ENCODE measurements around the gene PCGF3. TPM values are rescaled to one million over a fixed set of nuclear protein-coding genes. Genes with fewer than 3 reads are reported as not detected.

The PCGF3 gene
- total RNA-seq, 1 experiment from 2014 or later = 66.3 TPM

DNA sequence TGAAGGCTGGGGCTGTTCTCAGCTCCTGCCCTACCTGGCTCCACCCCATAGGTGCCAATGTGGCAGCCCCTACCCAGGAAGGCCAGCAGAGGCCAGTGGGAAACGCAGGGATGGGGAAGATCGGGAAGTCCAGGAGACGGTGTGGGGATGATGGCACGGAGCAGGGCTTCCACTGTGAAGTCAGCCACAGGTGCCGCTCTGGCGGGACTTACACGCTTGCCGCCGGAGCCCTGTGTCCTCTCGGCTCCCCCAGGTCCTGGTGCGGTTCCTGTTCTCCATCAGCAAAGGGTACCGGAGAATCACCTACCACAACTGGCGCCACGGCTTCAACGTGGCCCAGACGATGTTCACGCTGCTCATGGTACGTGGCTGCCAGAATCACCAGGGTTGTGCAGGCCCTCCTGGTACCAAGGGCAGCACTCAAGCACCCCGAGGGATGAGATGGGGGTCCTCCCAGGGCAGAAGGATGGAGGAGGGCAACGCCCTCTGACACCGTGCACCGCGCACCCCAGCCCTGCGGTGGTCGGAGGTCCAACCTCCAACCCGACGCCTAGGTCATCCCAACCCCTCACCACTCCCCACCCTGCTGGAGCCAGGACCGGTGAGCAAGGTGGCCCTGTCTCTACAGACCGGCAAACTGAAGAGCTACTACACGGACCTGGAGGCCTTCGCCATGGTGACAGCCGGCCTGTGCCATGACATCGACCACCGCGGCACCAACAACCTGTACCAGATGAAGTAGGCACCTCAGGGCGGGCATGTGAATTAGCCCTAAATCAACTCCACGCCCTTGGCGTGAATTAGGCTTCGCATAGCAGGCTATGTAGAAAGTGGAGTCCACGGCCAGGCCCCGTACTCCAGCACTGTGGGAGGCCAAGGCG, 43.5 kb upstream of the PCGF3 start:
- H3K36me3 ChIP-seq (ENCODE audit: control insufficient read depth in 1 of 2, insufficient read depth in 2 of 2, low read length in 2 of 2) = no peaks in the 10 kb centered on the region
- H3K4me3 ChIP-seq (replicated peaks in 1 of 2; ENCODE audit: low read depth in 1 of 2, low read length in 2 of 2) = no peak overlapping the region
- H3K4me1 ChIP-seq (ENCODE audit: control insufficient read depth in 1 of 2, insufficient read depth in 2 of 2, low read length in 2 of 2) = no peaks in the 10 kb centered on the region
- no peak overlapping the region for H3K9ac ChIP-seq (ENCODE audit: low read length)
- H3K27me3 ChIP-seq (ENCODE audit: insufficient read depth, low read length) = no peaks in the 10 kb centered on the region
- no TSS peak for BruUV-seq (replicated peaks)
- H3K27ac ChIP-seq (ENCODE audit: low read depth, low read length) = no peak overlapping the region
- TF ChIP-seq, protein P1, sequence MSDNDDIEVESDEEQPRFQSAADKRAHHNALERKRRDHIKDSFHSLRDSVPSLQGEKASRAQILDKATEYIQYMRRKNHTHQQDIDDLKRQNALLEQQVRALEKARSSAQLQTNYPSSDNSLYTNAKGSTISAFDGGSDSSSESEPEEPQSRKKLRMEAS (IDR thresholded peaks at IDR 0.05) = no peak
- TF ChIP-seq CBX3 (IDR thresholded peaks at IDR 0.05; ENCODE audit: low read depth) (no peak), ZNF274 (IDR thresholded peaks at IDR 0.05; ENCODE audit: low read depth, low read length) (no peak)
- intact Hi-C loops (cut with micrococcal nuclease) = no loop called here
- no peak for DNase-seq (ENCODE audit: low read depth, low spot score)
- no peaks in the 10 kb centered on the region for H3K9me2 ChIP-seq (ENCODE audit: insufficient read depth)
- H3K4me2 ChIP-seq (ENCODE audit: low read length) = no peak overlapping the region
- H2AFZ ChIP-seq (ENCODE audit: low read depth, low read length, poor library complexity, severe bottlenecking) = no peak overlapping the region
- ChIA-PET RAD21 (ENCODE audit: low non-redundant PET in 1 of 2, low total read pairs in 2 of 2, uncharacterized antibody in 2 of 2, unreplicated experiment in 2 of 2) (no interaction called here), CTCF (no interaction called here), POLR2A (no interaction called here)
- no peak for ATAC-seq
- no peaks in the 10 kb centered on the region for H4K20me1 ChIP-seq (ENCODE audit: insufficient read depth)
- H3K79me2 ChIP-seq (ENCODE audit: insufficient read depth, low read length) = no peaks in the 10 kb centered on the region
- H3K9me3 ChIP-seq (ENCODE audit: control insufficient read depth in 1 of 2, insufficient read depth in 1 of 2, low read depth in 1 of 2, low read length in 2 of 2) = no peaks in the 10 kb centered on the region

DNA sequence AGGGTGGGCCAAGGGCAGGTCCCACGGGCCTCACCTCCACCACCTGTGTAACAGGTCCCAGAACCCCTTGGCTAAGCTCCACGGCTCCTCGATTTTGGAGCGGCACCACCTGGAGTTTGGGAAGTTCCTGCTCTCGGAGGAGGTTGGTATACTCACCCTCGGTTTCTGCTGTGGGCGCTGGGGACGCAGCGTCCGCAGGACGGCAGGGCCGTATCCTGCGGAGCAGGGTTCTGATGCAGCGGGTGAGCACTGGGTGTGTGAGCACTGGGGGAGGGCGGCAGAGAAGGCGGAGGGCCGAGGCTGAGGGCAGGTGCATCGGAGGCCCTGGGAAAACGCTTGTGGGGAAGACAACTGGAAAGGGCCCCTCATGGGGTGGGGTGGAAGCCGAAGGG, 42.6 kb upstream of the PCGF3 start:
- RAD21 ChIA-PET (ENCODE audit: low non-redundant PET in 1 of 2, low total read pairs in 2 of 2, uncharacterized antibody in 2 of 2, unreplicated experiment in 2 of 2) = no interaction called here
- no peaks in the 10 kb centered on the region for H3K27me3 ChIP-seq (ENCODE audit: insufficient read depth, low read length)
- H3K9me2 ChIP-seq (ENCODE audit: insufficient read depth) = no peaks in the 10 kb centered on the region
- no peaks in the 10 kb centered on the region for H3K79me2 ChIP-seq (ENCODE audit: insufficient read depth, low read length)
- H3K4me1 ChIP-seq (ENCODE audit: control insufficient read depth in 1 of 2, insufficient read depth in 2 of 2, low read length in 2 of 2) = no peaks in the 10 kb centered on the region
- intact Hi-C loops (cut with micrococcal nuclease) = no loop called here
- CTCF ChIA-PET = no interaction called here
- POLR2A ChIA-PET = no interaction called here
- no peaks in the 10 kb centered on the region for H3K36me3 ChIP-seq (ENCODE audit: control insufficient read depth in 1 of 2, insufficient read depth in 2 of 2, low read length in 2 of 2)
- no peaks in the 10 kb centered on the region for H4K20me1 ChIP-seq (ENCODE audit: insufficient read depth)
- BruUV-seq (replicated peaks) = no TSS peak
- no peak overlapping the region for H2AFZ ChIP-seq (ENCODE audit: low read depth, low read length, poor library complexity, severe bottlenecking)
- DNase-seq (ENCODE audit: low read depth, low spot score) (no peak), ATAC-seq (no peak)
- H3K9ac ChIP-seq (ENCODE audit: low read length) = no peak overlapping the region
- no peak overlapping the region for H3K4me2 ChIP-seq (ENCODE audit: low read length)
- no peaks in the 10 kb centered on the region for H3K9me3 ChIP-seq (ENCODE audit: control insufficient read depth in 1 of 2, insufficient read depth in 1 of 2, low read depth in 1 of 2, low read length in 2 of 2)
- TF ChIP-seq EZH2 (IDR thresholded peaks at IDR 0.05) = no peak
- TF ChIP-seq CEBPB (IDR thresholded peaks at IDR 0.05; ENCODE audit: low read depth) = no peak
- TF ChIP-seq, protein P2, sequence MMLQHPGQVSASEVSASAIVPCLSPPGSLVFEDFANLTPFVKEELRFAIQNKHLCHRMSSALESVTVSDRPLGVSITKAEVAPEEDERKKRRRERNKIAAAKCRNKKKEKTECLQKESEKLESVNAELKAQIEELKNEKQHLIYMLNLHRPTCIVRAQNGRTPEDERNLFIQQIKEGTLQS (IDR thresholded peaks at IDR 0.05) = no peak
- no peak for TF ChIP-seq ELF1 (IDR thresholded peaks at IDR 0.05; ENCODE audit: borderline replicate concordance, low read depth)
- no peak for TF ChIP-seq YY1 (IDR thresholded peaks at IDR 0.05; ENCODE audit: extremely low read depth, insufficient replicate concordance, low read depth, low read length)
- TF ChIP-seq ZFX (IDR thresholded peaks at IDR 0.05) = no peak
- TF ChIP-seq, protein P1 (IDR thresholded peaks at IDR 0.05) = no peak
- no peak for TF ChIP-seq FOSL1 (IDR thresholded peaks at IDR 0.05; ENCODE audit: low read depth)
- TF ChIP-seq REST (IDR thresholded peaks at IDR 0.05; ENCODE audit: low read depth) = no peak
- H3K27ac ChIP-seq (ENCODE audit: low read depth, low read length) = no peak overlapping the region
- no peak overlapping the region for H3K4me3 ChIP-seq (replicated peaks in 1 of 2; ENCODE audit: low read depth in 1 of 2, low read length in 2 of 2)
